Fibroblast of pulmonary artery (primary cell): Measurements from ENCODE around the gene BRWD1.

ENCODE experiments used
- DNase-seq: peaks from one replicate; pipeline ENCODE4 v3.0.0-alpha.2; 2010; ENCODE audit warnings: low read depth
- H3K4me3 ChIP-seq: replicated peaks from 2 replicates; pipeline ENCODE4 v1.5.1; 2011; ENCODE audit warnings: low read depth, mild to moderate bottlenecking, control low read depth, low read length, moderate library complexity
- TF ChIP-seq, protein P1 (sequence below): IDR thresholded peaks from 2 replicates; pipeline ENCODE4 v1.5.1; 2011; ENCODE audit warnings: mild to moderate bottlenecking, control low read depth, low read length, inconsistent platforms; ENCODE audit errors: missing control alignments

Gene BRWD1

DNA sequence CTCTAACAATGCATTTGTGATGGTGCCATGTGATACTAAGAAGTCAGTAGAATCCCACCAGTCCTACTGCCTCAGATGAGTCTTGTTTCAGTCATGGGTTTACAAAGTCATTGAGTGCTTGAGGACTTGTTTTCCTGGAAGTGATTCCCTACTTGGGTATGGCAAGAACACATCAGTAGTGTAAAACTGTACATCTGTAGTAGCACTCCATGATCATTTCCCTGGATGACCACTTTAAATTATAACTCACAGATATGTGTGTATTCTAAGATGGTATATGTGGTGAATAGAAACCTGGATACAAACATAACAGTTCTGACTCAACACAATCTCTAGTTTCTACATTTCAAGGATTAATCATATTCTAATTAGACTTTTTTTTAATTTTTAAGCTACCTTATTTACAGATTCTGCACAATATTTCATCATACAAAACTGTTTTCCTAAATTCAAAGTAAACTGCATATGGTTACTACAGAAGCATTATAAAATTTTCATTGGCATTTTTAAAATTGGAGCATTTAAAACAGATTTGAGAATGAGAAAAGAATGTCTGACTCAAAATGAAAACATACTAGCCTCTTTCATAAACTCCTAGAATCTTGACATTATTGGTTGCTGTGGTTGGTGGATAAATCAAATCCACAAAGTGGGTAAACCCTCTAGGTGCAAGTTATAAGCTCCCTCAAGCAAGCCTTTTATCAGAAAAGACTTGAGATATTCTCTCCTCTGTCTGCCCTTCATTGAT, 123.4 kb downstream of the BRWD1 start:
- TF ChIP-seq, protein P1, sequence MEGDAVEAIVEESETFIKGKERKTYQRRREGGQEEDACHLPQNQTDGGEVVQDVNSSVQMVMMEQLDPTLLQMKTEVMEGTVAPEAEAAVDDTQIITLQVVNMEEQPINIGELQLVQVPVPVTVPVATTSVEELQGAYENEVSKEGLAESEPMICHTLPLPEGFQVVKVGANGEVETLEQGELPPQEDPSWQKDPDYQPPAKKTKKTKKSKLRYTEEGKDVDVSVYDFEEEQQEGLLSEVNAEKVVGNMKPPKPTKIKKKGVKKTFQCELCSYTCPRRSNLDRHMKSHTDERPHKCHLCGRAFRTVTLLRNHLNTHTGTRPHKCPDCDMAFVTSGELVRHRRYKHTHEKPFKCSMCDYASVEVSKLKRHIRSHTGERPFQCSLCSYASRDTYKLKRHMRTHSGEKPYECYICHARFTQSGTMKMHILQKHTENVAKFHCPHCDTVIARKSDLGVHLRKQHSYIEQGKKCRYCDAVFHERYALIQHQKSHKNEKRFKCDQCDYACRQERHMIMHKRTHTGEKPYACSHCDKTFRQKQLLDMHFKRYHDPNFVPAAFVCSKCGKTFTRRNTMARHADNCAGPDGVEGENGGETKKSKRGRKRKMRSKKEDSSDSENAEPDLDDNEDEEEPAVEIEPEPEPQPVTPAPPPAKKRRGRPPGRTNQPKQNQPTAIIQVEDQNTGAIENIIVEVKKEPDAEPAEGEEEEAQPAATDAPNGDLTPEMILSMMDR, result no peak
- no peak overlapping the region for H3K4me3 ChIP-seq

DNA sequence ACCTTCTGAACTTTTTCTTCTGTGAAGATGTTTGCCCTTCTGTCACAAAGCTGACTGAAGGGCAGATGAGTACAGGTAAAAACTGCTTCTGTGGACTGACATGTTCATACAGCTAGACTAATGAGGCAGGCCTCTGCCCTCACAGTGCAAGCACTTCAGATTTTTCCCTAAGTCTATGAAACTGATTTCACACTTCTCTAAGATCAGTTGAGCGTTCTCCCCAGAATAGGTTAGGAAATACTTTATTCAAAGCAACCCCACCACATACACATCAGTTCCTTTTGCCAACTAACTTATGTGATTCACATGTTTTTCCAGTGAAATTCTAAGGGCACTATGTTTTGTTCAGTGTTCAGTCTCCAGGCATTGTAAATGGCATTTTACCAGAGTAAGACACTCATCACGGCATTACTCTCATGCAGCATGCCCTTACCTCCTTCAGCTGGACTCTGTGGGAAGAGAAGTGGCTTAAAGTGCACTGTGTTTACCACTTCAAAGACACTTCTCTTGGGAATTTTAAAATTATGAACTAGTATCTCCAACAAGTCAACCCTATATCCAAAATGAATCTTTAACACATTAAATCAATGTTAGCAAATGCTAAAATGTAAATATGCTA, 124.8 kb downstream of the BRWD1 start:
- TF ChIP-seq, protein P1, result no peak
- H3K4me3 ChIP-seq, result no peak overlapping the region
- DNase-seq, result no peak

More for the DNA sequence above, 123.4 kb downstream of the BRWD1 start:
- DNase-seq, result no peak

DNA sequence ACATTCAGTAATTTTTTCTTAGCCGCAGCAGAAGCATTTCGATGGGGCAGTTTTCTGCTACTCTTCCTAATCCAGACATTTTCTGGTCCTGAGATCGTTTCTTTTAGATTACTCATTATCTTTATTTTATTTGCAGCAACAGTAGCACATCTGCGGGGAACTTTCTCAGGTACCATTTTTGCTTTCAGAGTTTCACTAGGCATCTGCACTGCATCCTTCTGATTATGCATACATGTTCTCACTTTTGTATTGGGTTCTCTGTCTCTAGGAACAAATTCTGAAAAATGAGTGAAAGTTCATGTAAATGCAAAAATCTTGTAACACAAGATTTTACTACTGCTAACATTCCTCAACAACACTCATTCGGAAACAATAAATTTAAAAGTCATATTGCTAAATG, 126.3 kb downstream of the BRWD1 start:
- DNase-seq, result no peak
- TF ChIP-seq, protein P1, result no peak
- H3K4me3 ChIP-seq, result no peak overlapping the region

DNA sequence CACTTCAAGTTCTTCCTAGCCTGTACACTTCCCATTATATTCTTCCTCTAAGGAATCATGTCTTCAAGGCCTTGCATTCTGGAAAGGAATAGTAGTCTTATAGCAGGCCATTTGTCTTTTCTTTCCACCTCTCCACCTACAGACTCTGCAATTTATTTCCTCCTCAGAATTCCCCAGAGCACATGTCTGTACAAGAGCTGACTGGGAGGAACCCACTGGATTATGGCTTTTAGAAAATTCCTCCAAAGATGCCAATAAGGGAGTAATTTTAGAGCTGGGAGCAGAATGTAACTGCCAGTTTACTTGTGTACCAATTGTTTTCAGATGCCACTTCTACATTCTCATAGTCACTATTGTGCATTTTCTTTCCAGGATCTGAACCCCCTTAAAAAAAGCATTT, 126.8 kb downstream of the BRWD1 start:
- H3K4me3 ChIP-seq, result no peak overlapping the region
- TF ChIP-seq, protein P1, result no peak
- DNase-seq, result no peak

DNA sequence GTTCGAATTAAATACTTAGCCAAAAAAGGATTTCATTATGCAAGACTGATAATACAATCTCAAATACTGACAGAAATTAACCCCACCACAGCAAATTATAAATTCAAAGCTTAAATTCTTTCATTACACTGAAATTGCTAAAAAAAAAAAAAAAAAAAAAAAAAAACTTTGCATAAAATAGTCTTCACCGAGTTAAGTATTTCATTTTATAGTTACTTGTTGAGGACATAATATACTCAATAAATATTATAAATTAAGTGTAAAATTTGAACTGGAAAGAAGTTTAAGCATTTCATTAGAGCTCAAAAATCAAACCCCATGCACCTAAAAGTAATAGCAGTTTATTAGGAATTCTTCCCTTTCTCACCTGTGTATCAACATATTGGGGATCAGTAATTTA, 128.3 kb downstream of the BRWD1 start:
- no peak overlapping the region for H3K4me3 ChIP-seq
- TF ChIP-seq, protein P1, result no peak
- no peak for DNase-seq

DNA sequence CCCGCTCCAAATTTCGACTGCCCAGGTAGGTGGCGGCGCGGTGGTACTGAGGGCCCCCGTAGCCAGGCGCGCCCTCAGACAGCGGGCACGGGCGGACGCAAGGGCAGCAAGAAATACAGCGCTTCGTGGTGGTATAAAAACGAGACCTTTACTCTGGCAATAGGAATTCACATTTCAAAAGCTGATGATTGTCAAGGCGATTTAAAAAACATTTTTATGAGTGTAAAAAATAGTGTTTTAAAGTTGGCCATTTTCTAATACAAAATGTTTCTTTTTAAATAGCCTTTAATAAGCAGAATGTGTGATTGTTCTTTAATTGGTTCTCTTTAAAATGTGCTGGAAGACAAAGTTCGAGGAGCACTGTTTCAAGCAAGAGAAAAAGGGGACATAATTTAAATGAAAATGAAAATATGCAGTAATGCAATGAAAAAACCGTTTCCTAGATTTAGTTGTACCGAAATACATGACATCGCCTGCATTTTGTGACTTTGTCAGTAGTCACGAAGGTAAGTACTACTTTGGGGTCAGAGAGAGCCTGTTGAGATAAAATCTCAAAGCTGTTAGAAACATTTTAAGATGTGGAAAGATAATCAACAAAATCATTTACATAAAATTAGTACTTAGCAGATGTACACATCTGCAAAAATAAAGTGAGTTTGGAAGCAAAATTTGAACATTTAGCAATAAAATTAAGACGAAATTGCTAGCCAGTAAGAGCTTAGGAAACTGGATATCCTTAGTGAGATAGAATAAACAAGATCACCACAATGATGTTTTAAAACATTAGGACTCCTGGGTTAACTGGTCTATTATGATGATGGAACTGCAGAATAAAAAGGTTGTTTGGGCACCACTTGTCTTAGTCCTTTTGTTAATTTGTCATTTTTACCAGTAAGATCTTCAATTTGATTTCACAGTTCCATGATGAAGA, 129.1 kb downstream of the BRWD1 start:
- no peak for DNase-seq
- TF ChIP-seq, protein P1, result no peak
- H3K4me3 ChIP-seq, result peak overlapping the region; percentile 76
